HFFc6 (cell line): ENCODE results near the gene CADPS2. TPM values are rescaled to one million over a fixed set of nuclear protein-coding genes. Genes with fewer than 3 reads are reported as not detected.

Experiments used
- DNase-seq: peaks from one replicate; pipeline ENCODE4 v3.0.0-alpha.2; 2018
- H3K27ac Mint-ChIP-seq: 2 replicates; pipeline ENCODE4 v1.8.0; 2020; ENCODE audit warnings: mild to moderate bottlenecking, mixed read lengths
- H3K27me3 Mint-ChIP-seq: 2 replicates; pipeline ENCODE4 v1.8.0; 2021; ENCODE audit warnings: mild to moderate bottlenecking, moderate library complexity, mixed read lengths; ENCODE audit not compliant: insufficient read depth
- H3K36me3 Mint-ChIP-seq: 2 replicates; pipeline ENCODE4 v1.8.0; 2021; ENCODE audit warnings: low read depth, mixed read lengths
- H3K4me1 Mint-ChIP-seq: 2 replicates; pipeline ENCODE4 v1.8.0; 2020; ENCODE audit warnings: low read depth, mixed read lengths
- H3K4me3 Mint-ChIP-seq: 2 replicates; pipeline ENCODE4 v1.8.0; 2020; ENCODE audit warnings: mild to moderate bottlenecking, moderate library complexity, mixed read lengths
- H3K9me3 Mint-ChIP-seq: 2 replicates; pipeline ENCODE4 v1.8.0; 2020; ENCODE audit warnings: mild to moderate bottlenecking, mixed read lengths
- CTCF ChIP-seq: fragments of 200-600 bp; sonication (generic); IDR thresholded peaks from 2 replicates; pipeline ENCODE4 v1.5.0; 2021; ENCODE audit warnings: antibody characterized with exemption, mild to moderate bottlenecking
- total RNA-seq, 6 experiments: library from RNA; stranded (reverse); fragmentation: NEBNext Ultra II Directional; extraction: Animal tissue kit (Norgen Biotek cat#: 25700); gene quantifications; 2 replicates in 1 of 6; 3 replicates in 5 of 6; pipeline ENCODE4 v1.2.3, GENCODE V29; 2021

Gene CADPS2
- total RNA-seq, 6 experiments from 2014 or later: not detected

- TF ChIP-seq CTCF: no peak
- H3K36me3 Mint-ChIP-seq: 0 out of 2 replicates have a peak, but pooled peaks cover 3% of the 10 kb centered on the region
- DNase-seq: no peak
- H3K27me3 Mint-ChIP-seq: peaks cover 58% of the 10 kb centered on the region
- peaks cover 17% of the 10 kb centered on the region; the same call in 1 of the 2 replicates for H3K4me1 Mint-ChIP-seq
- peaks cover 4% of the 10 kb centered on the region; the same call in 1 of the 2 replicates for H3K9me3 Mint-ChIP-seq
- H3K4me3 Mint-ChIP-seq: no peak overlapping the region
- no peak overlapping the region for H3K27ac Mint-ChIP-seq
Observed at GRCh38 chr7:122305475-122306319, 580.6 kb downstream of the CADPS2 start.

- no peak for DNase-seq
Observed at GRCh38 chr7:122304996-122305421, 581.3 kb downstream of the CADPS2 start.

GRCh38 chr7:122304319-122304975, 581.8 kb downstream of the CADPS2 start, which contains the start of gene FEZF1:
Gene FEZF1, minus strand, starts transcription at chr7:122304750. Its CDS starts 313 bp downstream, at chr7:122304437.
- peaks cover 4% of the 10 kb centered on the region; the same call in 1 of the 2 replicates for H3K9me3 Mint-ChIP-seq
- no peak within 1 kb of the TSS for H3K27ac Mint-ChIP-seq
- DNase-seq: no peak
- H3K27me3 Mint-ChIP-seq: peaks cover 60% of the 10 kb centered on the region
- H3K4me3 Mint-ChIP-seq: no peak within 1 kb of the TSS
- H3K36me3 Mint-ChIP-seq: 0 out of 2 replicates have a peak, but pooled peaks cover 3% of the 10 kb centered on the region
- H3K4me1 Mint-ChIP-seq: peaks cover 11% of the 10 kb centered on the region; the same call in 1 of the 2 replicates
- TF ChIP-seq CTCF: no peak

More at GRCh38 chr7:122304996-122305421, 581.3 kb downstream of the CADPS2 start:
- Mint-ChIP-seq H3K4me3 (no peak overlapping the region), H3K27ac (no peak overlapping the region), H3K36me3 (0 out of 2 replicates have a peak, but pooled peaks cover 3% of the 10 kb centered on the region), H3K4me1 (peaks cover 16% of the 10 kb centered on the region; the same call in 1 of the 2 replicates), H3K27me3 (peaks cover 60% of the 10 kb centered on the region), H3K9me3 (peaks cover 4% of the 10 kb centered on the region; the same call in 1 of the 2 replicates)
- no peak for TF ChIP-seq CTCF

DNA sequence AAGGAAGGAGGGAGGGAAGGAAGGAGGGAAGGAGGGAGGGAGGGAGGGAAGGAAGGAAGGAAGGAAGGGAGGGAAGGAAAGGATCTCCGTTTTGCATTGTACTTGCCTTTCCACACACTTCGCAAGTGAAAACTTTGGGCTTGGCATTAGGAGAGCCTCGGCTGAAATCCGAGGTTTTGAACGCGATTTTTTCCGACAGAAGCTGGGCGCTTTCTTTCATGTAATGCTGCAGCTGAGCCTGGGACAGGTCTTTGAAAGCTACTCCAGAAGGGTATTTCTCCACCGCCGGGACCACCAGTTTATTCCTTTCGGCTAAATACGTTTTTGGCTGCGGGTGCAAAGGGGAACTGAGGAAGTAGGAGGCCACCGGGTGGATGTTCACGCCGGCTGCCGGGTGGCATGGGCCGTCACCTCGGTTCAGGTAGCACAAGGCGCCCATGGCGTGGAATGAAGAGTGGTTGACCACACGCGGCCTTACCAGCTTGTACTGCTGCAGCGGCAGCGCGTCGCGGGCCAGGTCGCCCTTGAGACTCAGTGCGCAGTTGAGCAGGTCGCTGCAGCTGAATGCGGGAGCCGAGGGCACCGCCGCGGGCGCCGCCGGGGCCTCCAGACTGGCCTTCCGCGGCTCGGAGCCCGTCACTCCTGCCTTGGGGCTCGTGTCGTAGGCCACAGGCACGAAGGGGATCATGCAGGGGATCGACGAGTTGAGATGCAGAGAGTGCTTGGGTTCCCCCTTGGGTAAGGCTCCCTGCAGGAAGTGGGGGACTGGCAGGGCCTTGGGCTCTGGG, 582.5 kb downstream of the CADPS2 start:
- peaks cover 65% of the 10 kb centered on the region for H3K27me3 Mint-ChIP-seq
- no peak for TF ChIP-seq CTCF
- peaks cover 4% of the 10 kb centered on the region; the same call in 1 of the 2 replicates for H3K9me3 Mint-ChIP-seq
- 0 out of 2 replicates have a peak, but pooled peaks cover 3% of the 10 kb centered on the region for H3K36me3 Mint-ChIP-seq
- peaks cover 11% of the 10 kb centered on the region; the same call in 1 of the 2 replicates for H3K4me1 Mint-ChIP-seq
- no peak for DNase-seq
- no peak overlapping the region for H3K27ac Mint-ChIP-seq
- no peak overlapping the region for H3K4me3 Mint-ChIP-seq
